ENCODE measurements around the gene NOD1. TPM values are rescaled to one million over a fixed set of nuclear protein-coding genes. Genes with fewer than 3 reads are reported as not detected.
"Not testable (repeated sequence)": the region's sequence is repeated elsewhere in the genome, so short reads cannot be mapped to it uniquely, and the experiment has no call there.

NOD1 gene
- total RNA-seq, 4 donors from 2014 or later: 14.9 to 50.4 (median 31.8) TPM

DNA sequence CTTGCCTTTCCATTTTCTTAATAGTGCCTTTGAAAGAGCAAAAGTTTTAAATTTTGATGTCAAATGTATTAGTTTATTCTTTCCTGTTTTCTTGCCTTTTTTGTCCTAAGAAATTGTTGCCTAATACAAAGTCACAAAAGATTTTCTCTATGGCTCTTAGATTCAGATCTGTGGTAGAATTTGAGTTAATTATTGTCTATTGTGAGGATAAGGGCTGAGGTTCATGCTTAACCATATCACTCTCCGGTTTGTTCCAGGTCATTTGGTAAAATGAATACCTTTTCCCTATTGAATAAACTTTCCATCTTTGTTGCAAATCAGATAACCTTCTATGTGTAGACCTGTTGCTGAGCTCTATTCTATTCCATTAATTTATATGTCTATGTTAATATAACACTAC is 96.0 kb downstream of the NOD1 start:
- Histone ChIP-seq H3K9me3 (peaks cover 0 to 14% (median 2%) of the 10 kb centered on the region in 4 donors), H3K36me3 (no peaks in the 10 kb centered on the region), H3K4me1 (no peaks in the 10 kb centered on the region), H3K27ac (no peak overlapping the region), H3K27me3 (no peaks in the 10 kb centered on the region), H3K4me3 (no peak overlapping the region)
- 93 to 96% methylated on average over 1 of the region's 1 CpG for WGBS, 2 donors
- TF ChIP-seq EP300 (IDR thresholded peaks at IDR 0.05): no peak
- TF ChIP-seq POLR2A (IDR thresholded peaks at IDR 0.05): no peak
- TF ChIP-seq, protein P1, sequence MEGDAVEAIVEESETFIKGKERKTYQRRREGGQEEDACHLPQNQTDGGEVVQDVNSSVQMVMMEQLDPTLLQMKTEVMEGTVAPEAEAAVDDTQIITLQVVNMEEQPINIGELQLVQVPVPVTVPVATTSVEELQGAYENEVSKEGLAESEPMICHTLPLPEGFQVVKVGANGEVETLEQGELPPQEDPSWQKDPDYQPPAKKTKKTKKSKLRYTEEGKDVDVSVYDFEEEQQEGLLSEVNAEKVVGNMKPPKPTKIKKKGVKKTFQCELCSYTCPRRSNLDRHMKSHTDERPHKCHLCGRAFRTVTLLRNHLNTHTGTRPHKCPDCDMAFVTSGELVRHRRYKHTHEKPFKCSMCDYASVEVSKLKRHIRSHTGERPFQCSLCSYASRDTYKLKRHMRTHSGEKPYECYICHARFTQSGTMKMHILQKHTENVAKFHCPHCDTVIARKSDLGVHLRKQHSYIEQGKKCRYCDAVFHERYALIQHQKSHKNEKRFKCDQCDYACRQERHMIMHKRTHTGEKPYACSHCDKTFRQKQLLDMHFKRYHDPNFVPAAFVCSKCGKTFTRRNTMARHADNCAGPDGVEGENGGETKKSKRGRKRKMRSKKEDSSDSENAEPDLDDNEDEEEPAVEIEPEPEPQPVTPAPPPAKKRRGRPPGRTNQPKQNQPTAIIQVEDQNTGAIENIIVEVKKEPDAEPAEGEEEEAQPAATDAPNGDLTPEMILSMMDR (IDR thresholded peaks at IDR 0.05): no peak
- no peak for DNase-seq (ENCODE audit: low spot score in 2 of 2)

DNA sequence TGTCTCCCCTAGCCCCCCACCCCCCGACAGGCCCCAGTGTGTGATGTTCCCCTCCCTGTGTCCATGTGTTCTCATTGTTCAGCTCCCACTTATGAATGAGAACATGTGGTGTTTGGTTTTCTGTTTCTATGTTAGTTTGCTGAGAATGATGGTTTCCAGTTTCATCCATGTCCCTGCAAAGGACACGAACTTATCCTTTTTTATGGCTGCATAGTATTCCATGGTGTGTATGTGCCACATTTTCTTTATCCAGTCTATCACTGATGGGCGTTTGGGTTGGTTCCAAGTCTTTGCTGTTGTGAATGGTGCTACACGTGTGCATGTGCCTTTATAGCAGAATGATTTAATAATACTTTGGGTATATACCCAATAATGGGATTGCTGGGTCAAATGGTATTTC is 97.8 kb downstream of the NOD1 start:
- 96 to 100% methylated on average over 3 to 4 of the region's 4 CpGs for WGBS, 2 donors
- not testable (repeated sequence) for DNase-seq (ENCODE audit: low spot score in 2 of 2); H3K27ac ChIP-seq; H3K27me3 ChIP-seq; H3K36me3 ChIP-seq; H3K4me1 ChIP-seq; H3K4me3 ChIP-seq
- H3K9me3 ChIP-seq: peaks cover 0 to 14% (median 2%) of the 10 kb centered on the region in 4 donors

DNA sequence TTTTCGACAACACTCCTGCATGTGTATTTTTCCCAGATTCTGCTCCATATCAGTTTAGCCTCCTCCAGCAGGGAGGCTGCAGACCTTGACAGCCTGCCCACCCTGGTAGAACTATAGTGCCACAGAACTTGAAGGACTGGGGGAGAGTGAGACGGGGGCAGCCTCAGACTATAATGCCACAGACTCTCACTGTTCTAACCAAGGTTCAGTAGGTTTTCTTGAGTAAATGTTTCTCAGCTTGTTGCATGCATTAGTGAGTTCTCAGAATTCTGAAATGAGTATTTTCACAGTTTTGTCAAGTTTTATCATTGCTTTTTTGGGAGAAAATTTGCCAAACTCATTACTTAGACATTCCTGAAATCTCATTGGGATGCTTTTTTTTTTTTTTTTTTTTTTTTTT is 98.3 kb downstream of the NOD1 start:
- H3K9me3 ChIP-seq: peaks cover 0 to 14% (median 2%) of the 10 kb centered on the region in 4 donors
- TF ChIP-seq, protein P1 (IDR thresholded peaks at IDR 0.05): no peak
- TF ChIP-seq EP300 (IDR thresholded peaks at IDR 0.05) (no peak), POLR2A (IDR thresholded peaks at IDR 0.05) (no peak)
- no peak overlapping the region for H3K4me3 ChIP-seq
- 88 to 100% methylated on average over 2 of the region's 2 CpGs for WGBS, 2 donors
- H3K4me1 ChIP-seq: no peaks in the 10 kb centered on the region
- no peaks in the 10 kb centered on the region for H3K36me3 ChIP-seq
- no peak for DNase-seq (ENCODE audit: low spot score in 2 of 2)
- H3K27me3 ChIP-seq: no peaks in the 10 kb centered on the region
- no peak overlapping the region for H3K27ac ChIP-seq

DNA sequence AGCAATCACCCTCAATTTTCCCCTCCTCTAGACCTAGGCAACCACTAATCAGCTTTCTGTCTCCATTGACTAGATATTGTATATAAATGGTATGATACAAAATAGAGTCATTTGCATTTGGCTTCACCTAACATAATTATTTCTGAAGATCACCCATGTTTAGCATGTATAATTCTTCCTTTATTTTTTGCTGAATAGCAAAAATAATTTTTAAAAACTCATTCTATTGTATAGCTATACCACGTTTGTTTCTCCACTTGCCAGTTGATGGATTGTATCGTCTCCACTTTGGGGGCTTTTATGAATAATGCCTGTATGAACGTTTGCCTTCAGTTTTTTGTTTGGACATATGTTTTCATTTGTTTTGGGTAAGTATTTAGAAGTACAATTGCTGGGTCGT is 98.8 kb downstream of the NOD1 start:
- TF ChIP-seq POLR2A (IDR thresholded peaks at IDR 0.05) (no peak), EP300 (IDR thresholded peaks at IDR 0.05) (no peak)
- TF ChIP-seq, protein P1 (IDR thresholded peaks at IDR 0.05): no peak
- Histone ChIP-seq H3K27ac (no peak overlapping the region), H3K4me3 (no peak overlapping the region), H3K36me3 (no peaks in the 10 kb centered on the region), H3K9me3 (peaks cover 0 to 14% (median 2%) of the 10 kb centered on the region in 4 donors), H3K4me1 (no peaks in the 10 kb centered on the region), H3K27me3 (no peaks in the 10 kb centered on the region)
- DNase-seq (ENCODE audit: low spot score in 2 of 2): no peak
- 67 to 76% methylated on average over 4 of the region's 4 CpGs for WGBS, 2 donors

DNA sequence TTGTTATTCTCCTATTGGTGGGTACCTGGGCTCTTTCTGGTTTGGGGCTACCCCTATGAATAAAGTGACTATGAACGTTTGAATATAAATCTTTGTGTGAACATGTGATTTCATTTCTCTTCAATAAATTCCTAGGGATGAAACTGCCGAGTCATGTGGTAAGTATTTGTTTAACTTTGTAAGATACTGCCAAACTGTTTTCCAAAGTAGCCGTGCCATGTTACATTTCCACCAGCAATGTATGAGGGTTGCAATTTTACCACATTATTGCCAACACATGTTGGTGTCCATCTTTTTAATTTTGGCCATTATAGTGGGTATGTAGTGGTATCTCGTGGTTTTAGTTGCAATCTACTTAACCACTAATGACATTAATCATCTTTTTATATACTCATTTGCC is 99.5 kb downstream of the NOD1 start:
- H3K36me3 ChIP-seq: no peaks in the 10 kb centered on the region
- no peaks in the 10 kb centered on the region for H3K4me1 ChIP-seq
- TF ChIP-seq, protein P1 (IDR thresholded peaks at IDR 0.05): no peak
- TF ChIP-seq EP300 (IDR thresholded peaks at IDR 0.05) (no peak), POLR2A (IDR thresholded peaks at IDR 0.05) (no peak)
- H3K27me3 ChIP-seq: no peaks in the 10 kb centered on the region
- DNase-seq (ENCODE audit: low spot score in 2 of 2): no peak
- peaks cover 0 to 14% (median 2%) of the 10 kb centered on the region in 4 donors for H3K9me3 ChIP-seq
- no peak overlapping the region for H3K4me3 ChIP-seq
- WGBS, 2 donors: 75 to 78% methylated on average over 4 of the region's 4 CpGs
- no peak overlapping the region for H3K27ac ChIP-seq

DNA sequence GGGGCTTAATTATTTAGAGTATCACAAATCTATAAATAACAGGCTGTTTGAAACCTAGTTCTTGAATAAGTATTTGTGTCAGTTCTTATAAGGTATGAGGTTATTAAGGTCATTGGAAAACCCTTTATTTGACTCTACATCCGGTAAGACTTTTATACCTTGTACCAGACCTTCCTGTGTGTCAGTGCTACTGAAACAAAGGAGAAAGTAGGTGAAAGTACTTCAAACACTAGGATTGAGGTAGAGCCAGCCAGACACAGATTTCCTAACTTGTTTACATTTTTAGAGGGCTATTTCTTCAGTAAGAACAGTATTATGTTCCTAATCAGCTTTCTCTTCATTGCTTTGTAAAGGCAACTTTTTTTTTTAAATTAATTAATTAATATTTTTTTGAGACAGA is 100.3 kb downstream of the NOD1 start:
- peaks cover 0 to 14% (median 2%) of the 10 kb centered on the region in 4 donors for H3K9me3 ChIP-seq
- 82 to 87% methylated on average over 1 of the region's 1 CpG for WGBS, 2 donors
- no peak overlapping the region for H3K4me3 ChIP-seq
- H3K27ac ChIP-seq: no peak overlapping the region
- H3K27me3 ChIP-seq: no peaks in the 10 kb centered on the region
- no peaks in the 10 kb centered on the region for H3K4me1 ChIP-seq
- DNase-seq (ENCODE audit: low spot score in 2 of 2): no peak
- TF ChIP-seq EP300 (IDR thresholded peaks at IDR 0.05) (no peak), POLR2A (IDR thresholded peaks at IDR 0.05) (no peak)
- TF ChIP-seq, protein P1 (IDR thresholded peaks at IDR 0.05): no peak
- no peaks in the 10 kb centered on the region for H3K36me3 ChIP-seq

All from tibial nerve (tissue), 4 donors.